ENCODE measurements around the gene ANO1.

- TF ChIP-seq EZH2 (IDR thresholded peaks at IDR 0.05) (no peak), POLR2AphosphoS5 (IDR thresholded peaks at IDR 0.05; ENCODE audit: borderline replicate concordance, low read depth, low read length) (no peak), FOXP2 (optimal IDR thresholded peaks at IDR 0.05; ENCODE audit: control extremely low read depth, extremely low read length, insufficient read depth) (no peak)
Observed at GRCh38 chr11:70104961-70105360, 26.8 kb downstream of the ANO1 start.

Data from SK-N-MC (cell line).